ENCODE data around the gene SREBF1. TPM values are rescaled to one million over a fixed set of nuclear protein-coding genes. Genes with fewer than 3 reads are reported as not detected.

SREBF1 gene
- total RNA-seq, 6 experiments from 2014 or later: 63.8 to 246 (median 173) TPM

GRCh38 chr17:17837380-17837821, 615 bp upstream of the SREBF1 start:
- peak overlapping the region; percentile 83 to 99 (median 86) for H3K4me3 ChIP-seq
- ATAC-seq: peak in 1 of 4 donors; percentile 3

GRCh38 chr17:17836250-17836817, 452 bp downstream of the SREBF1 start:
- H3K9me3 ChIP-seq: no peaks in the 10 kb centered on the region
- peak; percentile 99 for DNase-seq

More at GRCh38 chr17:17837380-17837821, 615 bp upstream of the SREBF1 start:
- Histone ChIP-seq H3K9me3 (no peaks in the 10 kb centered on the region), H3K36me3 (no peaks in the 10 kb centered on the region), H3K27me3 (no peaks in the 10 kb centered on the region), H3K4me1 (peaks cover 0 to 83% (median 41%) of the 10 kb centered on the region in 4 donors), H3K27ac (peak overlapping the region; percentile 99 to 100 (median 99))
- WGBS (ENCODE audit: insufficient coverage, low coverage, low lambda C conversion rate, missing lambda C conversion rate): 40% methylated on average over 3 of the region's 3 CpGs
- TF ChIP-seq POLR2A (IDR thresholded peaks at IDR 0.05) (no peak), CTCF (IDR thresholded peaks at IDR 0.05) (no peak)
- DNase-seq: peak in 2 of 3 donors; percentile 34 to 43
- intact Hi-C loops (cut with DNase I): no loop called here

GRCh38 chr17:17835415-17836249, 1.2 kb downstream of the SREBF1 start:
- H3K36me3 ChIP-seq: no peaks in the 10 kb centered on the region
- peak overlapping the region; percentile 99 to 100 (median 99) for H3K27ac ChIP-seq
- ATAC-seq: no peak
- 12% methylated on average over 12 of the region's 25 CpGs for WGBS (ENCODE audit: insufficient coverage, low coverage, low lambda C conversion rate, missing lambda C conversion rate)
- H3K27me3 ChIP-seq: no peaks in the 10 kb centered on the region
- peaks cover 0 to 82% (median 41%) of the 10 kb centered on the region in 4 donors for H3K4me1 ChIP-seq
- peak in 1 of 3 donors; percentile 19 for DNase-seq
- peak overlapping the region; percentile 83 to 99 (median 86) for H3K4me3 ChIP-seq
- intact Hi-C loops (cut with DNase I): no loop called here
- H3K9me3 ChIP-seq: no peaks in the 10 kb centered on the region
- TF ChIP-seq POLR2A (IDR thresholded peaks at IDR 0.05) (no peak), CTCF (IDR thresholded peaks at IDR 0.05) (no peak)

More at GRCh38 chr17:17836250-17836817, 452 bp downstream of the SREBF1 start:
- Histone ChIP-seq H3K4me1 (peaks cover 0 to 83% (median 41%) of the 10 kb centered on the region in 4 donors), H3K27ac (peak overlapping the region; percentile 99 to 100 (median 99)), H3K4me3 (peak overlapping the region; percentile 83 to 99 (median 86)), H3K36me3 (no peaks in the 10 kb centered on the region), H3K27me3 (no peaks in the 10 kb centered on the region)
- intact Hi-C loops (cut with DNase I): no loop called here
- peak; percentile 64 to 79 (median 74) for ATAC-seq
- TF ChIP-seq POLR2A (IDR thresholded peaks at IDR 0.05) (peak; percentile 100), CTCF (IDR thresholded peaks at IDR 0.05) (no peak)
- WGBS (ENCODE audit: insufficient coverage, low coverage, low lambda C conversion rate, missing lambda C conversion rate): no CpG with 5 or more reads among the region's 69 CpGs

GRCh38 chr17:17834974-17835373, 1.8 kb downstream of the SREBF1 start:
- peaks cover 0 to 85% (median 44%) of the 10 kb centered on the region in 4 donors for H3K4me1 ChIP-seq
- no peaks in the 10 kb centered on the region for H3K27me3 ChIP-seq
- 33% methylated on average over 1 of the region's 4 CpGs for WGBS (ENCODE audit: insufficient coverage, low coverage, low lambda C conversion rate, missing lambda C conversion rate)
- no peaks in the 10 kb centered on the region for H3K36me3 ChIP-seq
- no peaks in the 10 kb centered on the region for H3K9me3 ChIP-seq
- intact Hi-C loops (cut with DNase I): no loop called here
- peak overlapping the region in 2 of 3 donors; percentile 83 to 99 for H3K4me3 ChIP-seq
- peak in 2 of 3 donors; percentile 21 to 64 for DNase-seq
- TF ChIP-seq CTCF (IDR thresholded peaks at IDR 0.05) (no peak), POLR2A (IDR thresholded peaks at IDR 0.05) (no peak)
- peak overlapping the region; percentile 99 to 100 (median 99) for H3K27ac ChIP-seq
- peak in 2 of 4 donors; percentile 0 to 1 for ATAC-seq
